Endothelial cell of umbilical vein (primary cell): ENCODE results near the gene PACS1. TPM values are rescaled to one million over a fixed set of nuclear protein-coding genes. Genes with fewer than 3 reads are reported as not detected.

Source experiments
- BruUV-seq: library from RNA; stranded (reverse); fragments of 400-500 nt; replicated peaks from 2 replicates; lab custom pipeline; 2021; lab: Mats Ljungman, UMichigan
- CTCF ChIA-PET: fragments of 300-600, 350-600 bp; sonication (Branson Sonifier 250); formaldehyde crosslinking; loops from one replicate; lab custom pipeline; 2021; ENCODE audit warnings: antibody characterized with exemption, inconsistent platforms; lab: Charles Lee
- POLR2A ChIA-PET: fragments of 300-600, 350-600 bp; sonication (Branson Sonifier 250); formaldehyde crosslinking; loops from one replicate; lab custom pipeline; 2021; ENCODE audit warnings: antibody characterized with exemption, inconsistent platforms; lab: Charles Lee
- DNase-seq: peaks from one replicate; pipeline ENCODE4 v3.0.0-alpha.2; 2011; ENCODE audit warnings: low read depth, low spot score
- FAIRE-seq: peaks from 2 replicates; lab custom pipeline; 2011; peaks lifted over from hg19 to GRCh38; lab: Jason Lieb, UNC
- H2AFZ ChIP-seq: 2 replicates; pipeline ENCODE4 v1.6.0; 2012; ENCODE audit warnings: low read depth, low read length, control low read depth, inconsistent platforms
- H3K27ac ChIP-seq: 2 replicates; pipeline ENCODE4 v1.5.1; 2011; ENCODE audit warnings: low read depth, mild to moderate bottlenecking, control low read depth, low read length, moderate library complexity; ENCODE audit not compliant: insufficient read depth
- H3K27me3 ChIP-seq, 2 experiments: 2 replicates each; pipeline versions ENCODE4 v1.6.0 to v1.6.1; 2011; ENCODE audit warnings: low read length in 2 of 2, mixed read lengths in 1 of 2; ENCODE audit not compliant: control insufficient read depth in 2 of 2, insufficient read depth in 2 of 2
- H3K36me3 ChIP-seq, 2 experiments: 2 replicates in 1 of 2; 3 replicates in 1 of 2; pipeline ENCODE4 v1.5.1; 2011; ENCODE audit warnings: low read length in 2 of 2, mild to moderate bottlenecking in 1 of 2, moderate library complexity in 1 of 2; ENCODE audit not compliant: control insufficient read depth in 2 of 2, insufficient read depth in 2 of 2; ENCODE audit errors: extremely low read depth in 1 of 2
- H3K4me1 ChIP-seq: 3 replicates; pipeline ENCODE4 v1.5.1; 2011; ENCODE audit warnings: mild to moderate bottlenecking, low read length; ENCODE audit not compliant: control insufficient read depth, insufficient read depth; ENCODE audit errors: extremely low read depth
- H3K4me2 ChIP-seq: 2 replicates; pipeline ENCODE4 v1.6.1; 2011; ENCODE audit warnings: low read length, control low read depth, mixed read lengths; ENCODE audit not compliant: insufficient read depth
- H3K4me3 ChIP-seq, 3 experiments: fragments of 200-600 bp in 1 of 3; sonication (generic), shearing (Covaris generic) in 1 of 3; replicated peaks in 1 of 3; 2 replicates each; pipeline ENCODE4 v1.5.1; 2011 to 2016; ENCODE audit warnings: control low read depth in 3 of 3, low read length in 3 of 3, mild to moderate bottlenecking in 2 of 3, inconsistent platforms in 1 of 3, low read depth in 1 of 3, moderate library complexity in 1 of 3; ENCODE audit not compliant: insufficient read depth in 1 of 3
- H3K79me2 ChIP-seq: 2 replicates; pipeline ENCODE4 v1.6.0; 2012; ENCODE audit warnings: low read length, inconsistent platforms; ENCODE audit not compliant: control insufficient read depth, insufficient read depth
- H3K9ac ChIP-seq: replicated peaks from 2 replicates; pipeline ENCODE3; 2011; ENCODE audit warnings: low read length, control low read depth; ENCODE audit not compliant: insufficient read depth; ENCODE audit errors: extremely low read depth
- H3K9me1 ChIP-seq: replicated peaks from 3 replicates; pipeline ENCODE4 v1.6.0; 2011; ENCODE audit warnings: mild to moderate bottlenecking, low read length; ENCODE audit not compliant: control insufficient read depth, insufficient read depth; ENCODE audit errors: extremely low read depth
- H3K9me3 ChIP-seq: replicated peaks from 2 replicates; pipeline ENCODE4 v1.5.1; 2012; ENCODE audit warnings: low read length, inconsistent platforms; ENCODE audit not compliant: control insufficient read depth, insufficient read depth
- H4K20me1 ChIP-seq: replicated peaks from 2 replicates; pipeline ENCODE3; 2011; ENCODE audit warnings: mild to moderate bottlenecking, low read length; ENCODE audit not compliant: control insufficient read depth, insufficient read depth; ENCODE audit errors: extremely low read depth
- FOS ChIP-seq: IDR thresholded peaks from 2 replicates; pipeline ENCODE4 v1.6.1; 2011; ENCODE audit warnings: mild to moderate bottlenecking, low read length, moderate library complexity, borderline replicate concordance; ENCODE audit not compliant: insufficient read depth
- JUN ChIP-seq: IDR thresholded peaks from 2 replicates; pipeline ENCODE4 v1.6.1; 2011; ENCODE audit warnings: borderline replicate concordance, low read depth; ENCODE audit not compliant: insufficient read length, insufficient read depth
- MYC ChIP-seq: IDR thresholded peaks from one replicate; pipeline ENCODE4 v1.6.1; 2011; ENCODE audit warnings: mild to moderate bottlenecking, low read depth, low read length
- POLR2AphosphoS5 ChIP-seq: IDR thresholded peaks from 2 replicates; pipeline ENCODE4 v1.6.1; 2012; ENCODE audit warnings: low read depth, mild to moderate bottlenecking, control low read depth, low read length, moderate library complexity; ENCODE audit not compliant: insufficient read depth
- dilution Hi-C: fragments of 300-500 bp; cut with MboI; formaldehyde crosslinking; loops from one replicate; pipeline ENCODE4 v1.15.0; 2019; ENCODE audit warnings: low sequenced_read_pairs; ENCODE audit not compliant: extremely low pct_ligation_motif_present
- intact Hi-C: fragments of 100-400 bp; cut with micrococcal nuclease; formaldehyde crosslinking; loops from one replicate; pipeline ENCODE4 v1.10.0; 2022
- polyA plus RNA-seq, 4 experiments: library from polyadenylated mRNA; depleted of rRNA in 3 of 4; stranded (reverse) in 3 of 4; unstranded in 1 of 4; fragments of >200 nt; gene quantifications; 2 replicates each; pipeline versions ENCODE4 v1.2.1 to v1.2.3, GENCODE V29; 2011 to 2012; ENCODE audit warnings: missing spikeins in 1 of 4
- total RNA-seq: library from RNA; stranded (reverse); gene quantifications from 2 replicates; pipeline ENCODE4 v1.2.3, GENCODE V29; 2021
- TF ChIP-seq, protein P1 (sequence below), 2 donors: IDR thresholded peaks; 1 replicate in 1 of 2; 2 replicates in 1 of 2; pipeline ENCODE4 v1.5.1; 2011; ENCODE audit warnings: low read length in 2 of 2, mild to moderate bottlenecking in 2 of 2, moderate library complexity in 2 of 2, control low read depth in 1 of 2, inconsistent platforms in 1 of 2, low read depth in 1 of 2; ENCODE audit not compliant: insufficient read depth in 1 of 2; ENCODE audit errors: extremely low read depth in 1 of 2
- TF ChIP-seq, protein P2 (sequence below): IDR thresholded peaks from 2 replicates; pipeline ENCODE4 v1.6.1; 2011; ENCODE audit not compliant: insufficient read depth, insufficient read length

The PACS1 gene
- total and polyA plus RNA-seq, 2 donors (not counting 3 experiments of a cell fraction or from before 2014, with no cell fraction given): 26.4 to 64.4 TPM

DNA sequence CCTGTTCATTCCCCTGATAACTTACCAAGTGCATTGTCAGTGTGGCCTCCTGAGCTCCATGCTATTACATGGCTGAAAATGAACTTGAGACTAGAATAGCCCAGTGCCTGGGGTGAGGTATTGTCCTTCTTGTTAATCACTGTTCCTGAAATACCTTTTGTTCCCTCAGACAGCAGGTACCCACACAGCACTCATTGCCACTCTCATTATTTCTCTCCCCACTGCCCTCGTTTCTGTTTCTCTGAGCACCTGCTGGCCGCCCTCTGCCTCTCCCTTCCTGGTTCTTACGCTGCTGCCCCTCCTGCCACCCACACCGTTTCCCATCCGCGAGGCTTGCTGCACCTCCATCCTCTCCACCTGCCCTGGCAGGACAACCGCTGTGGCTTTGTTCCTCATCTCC, 161.5 kb downstream of the PACS1 start:
- H2AFZ ChIP-seq: no peak overlapping the region
- POLR2A ChIA-PET: no interaction called here
- no peak overlapping the region for H3K4me3 ChIP-seq
- H3K9me3 ChIP-seq: no peaks in the 10 kb centered on the region
- H3K27me3 ChIP-seq: no peaks in the 10 kb centered on the region
- no peak overlapping the region for H3K4me2 ChIP-seq
- peaks cover 0 to 51% of the 10 kb centered on the region in 2 experiments for H3K36me3 ChIP-seq
- no peaks in the 10 kb centered on the region for H3K4me1 ChIP-seq
- no peaks in the 10 kb centered on the region for H3K9me1 ChIP-seq
- DNase-seq (no peak), FAIRE-seq (no peak)
- intact Hi-C loops: no loop called here
- dilution Hi-C loops: no loop called here
- CTCF ChIA-PET: interaction anchor here (1.7 kb wide), 1 partner anchor 9 kb away, joined by 5 read pairs; no protein-coding TSS in a partner anchor
- BruUV-seq: no TSS peak
- TF ChIP-seq, protein P1, sequence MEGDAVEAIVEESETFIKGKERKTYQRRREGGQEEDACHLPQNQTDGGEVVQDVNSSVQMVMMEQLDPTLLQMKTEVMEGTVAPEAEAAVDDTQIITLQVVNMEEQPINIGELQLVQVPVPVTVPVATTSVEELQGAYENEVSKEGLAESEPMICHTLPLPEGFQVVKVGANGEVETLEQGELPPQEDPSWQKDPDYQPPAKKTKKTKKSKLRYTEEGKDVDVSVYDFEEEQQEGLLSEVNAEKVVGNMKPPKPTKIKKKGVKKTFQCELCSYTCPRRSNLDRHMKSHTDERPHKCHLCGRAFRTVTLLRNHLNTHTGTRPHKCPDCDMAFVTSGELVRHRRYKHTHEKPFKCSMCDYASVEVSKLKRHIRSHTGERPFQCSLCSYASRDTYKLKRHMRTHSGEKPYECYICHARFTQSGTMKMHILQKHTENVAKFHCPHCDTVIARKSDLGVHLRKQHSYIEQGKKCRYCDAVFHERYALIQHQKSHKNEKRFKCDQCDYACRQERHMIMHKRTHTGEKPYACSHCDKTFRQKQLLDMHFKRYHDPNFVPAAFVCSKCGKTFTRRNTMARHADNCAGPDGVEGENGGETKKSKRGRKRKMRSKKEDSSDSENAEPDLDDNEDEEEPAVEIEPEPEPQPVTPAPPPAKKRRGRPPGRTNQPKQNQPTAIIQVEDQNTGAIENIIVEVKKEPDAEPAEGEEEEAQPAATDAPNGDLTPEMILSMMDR (IDR thresholded peaks at IDR 0.05; ENCODE audit: extremely low read depth in 1 of 2, insufficient read depth in 1 of 2, low read depth in 1 of 2, low read length in 2 of 2): no peak
- TF ChIP-seq JUN: no peak
- no peak for TF ChIP-seq MYC
- TF ChIP-seq FOS: no peak
- TF ChIP-seq, protein P2, sequence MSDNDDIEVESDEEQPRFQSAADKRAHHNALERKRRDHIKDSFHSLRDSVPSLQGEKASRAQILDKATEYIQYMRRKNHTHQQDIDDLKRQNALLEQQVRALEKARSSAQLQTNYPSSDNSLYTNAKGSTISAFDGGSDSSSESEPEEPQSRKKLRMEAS: no peak
- no peak for TF ChIP-seq POLR2AphosphoS5
- H4K20me1 ChIP-seq: no peaks in the 10 kb centered on the region
- no peak overlapping the region for H3K9ac ChIP-seq
- H3K79me2 ChIP-seq: no peaks in the 10 kb centered on the region
- H3K27ac ChIP-seq: no peak overlapping the region
